Thyroid gland (tissue), 4 donors: ENCODE results near the gene PLAGL2. TPM values are rescaled to one million over a fixed set of nuclear protein-coding genes. Genes with fewer than 3 reads are reported as not detected.

Source experiments
- DNase-seq, 2 donors: peaks; one replicate each; pipeline ENCODE4 v3.0.0-alpha.2; 2019
- H3K27ac ChIP-seq, 3 donors: fragments of 200-600 bp; sonication (generic); 1 replicate in 2 of 3; 2 replicates in 1 of 3; pipeline ENCODE4 v1.5.1; 2016 to 2019; ENCODE audit warnings: mild to moderate bottlenecking in 1 of 3, moderate library complexity in 1 of 3
- H3K27me3 ChIP-seq: fragments of 200-600 bp; sonication (generic); one replicate; pipeline ENCODE4 v1.5.1; 2019
- H3K36me3 ChIP-seq, 2 donors: fragments of 200-600 bp; sonication (generic); one replicate each; pipeline ENCODE4 v1.5.1; 2016 to 2019
- H3K4me1 ChIP-seq, 2 donors: fragments of 200-600 bp; sonication (generic); one replicate each; pipeline ENCODE4 v1.5.1; 2017 to 2019
- H3K4me3 ChIP-seq, 3 donors: fragments of 200-600 bp; sonication (generic); replicated peaks in 1 of 3; 1 replicate in 2 of 3; 2 replicates in 1 of 3; pipeline ENCODE4 v1.5.1; 2016; ENCODE audit warnings: mild to moderate bottlenecking in 1 of 3
- H3K9me3 ChIP-seq: fragments of 200-600 bp; sonication (generic); one replicate; pipeline ENCODE4 v1.5.1; 2017
- CTCF ChIP-seq, 6 experiments: fragments of 200-600 bp in 3 of 6; fragments of 450-650 bp in 3 of 6; sonication (generic) in 3 of 6; IDR thresholded peaks; one replicate each; pipeline ENCODE4 v1.5.1; 2016 to 2019; ENCODE audit warnings: antibody characterized with exemption in 6 of 6, mild to moderate bottlenecking in 2 of 6, inconsistent platforms in 1 of 6, moderate library complexity in 1 of 6
- POLR2A ChIP-seq, 2 donors: fragments of 450-650 bp; IDR thresholded peaks; one replicate each; pipeline ENCODE4 v1.6.1; 2017; ENCODE audit warnings: antibody characterized with exemption in 2 of 2, mild to moderate bottlenecking in 2 of 2, moderate library complexity in 1 of 2
- WGBS, 2 donors: methylation state at CpG; one replicate each; pipeline ENCODE4 v1.1.5; 2017; 5-methylcytosine and 5-hydroxymethylcytosine counted together
- intact Hi-C: fragments of 100-400 bp; cut with DNase I; formaldehyde crosslinking; loops from one replicate; pipeline ENCODE4 v1.15.1; 2023
- total RNA-seq, 4 donors: library from RNA; depleted of rRNA; stranded (reverse); fragments of >200 nt; gene quantifications; one replicate each; pipeline ENCODE4 v1.2.3, GENCODE V29; 2016

Gene PLAGL2
- total RNA-seq, 4 donors from 2014 or later = 6.5 to 11.7 (median 7.3) TPM

GRCh38 chr20:32215729-32216128, 8.2 kb upstream of the PLAGL2 start:
- H3K4me3 ChIP-seq = no peak overlapping the region
- TF ChIP-seq CTCF (IDR thresholded peaks at IDR 0.05) (no peak), POLR2A (IDR thresholded peaks at IDR 0.05) (no peak)
- no peak for DNase-seq
- no peaks in the 10 kb centered on the region for H3K9me3 ChIP-seq
- 95 to 97% methylated on average over 3 of the region's 3 CpGs for WGBS, 2 donors
- intact Hi-C loops = no loop called here
- H3K27ac ChIP-seq = no peak overlapping the region
- no peaks in the 10 kb centered on the region for H3K27me3 ChIP-seq
- H3K4me1 ChIP-seq = peaks cover 0 to 9% of the 10 kb centered on the region in 2 donors
- peaks cover 2 to 16% of the 10 kb centered on the region in 2 donors for H3K36me3 ChIP-seq

- intact Hi-C loops = no loop called here
- no peaks in the 10 kb centered on the region for H3K9me3 ChIP-seq
- no peak for TF ChIP-seq CTCF (IDR thresholded peaks at IDR 0.05)
- no peak for TF ChIP-seq POLR2A (IDR thresholded peaks at IDR 0.05)
- no peak overlapping the region for H3K4me3 ChIP-seq
- DNase-seq = no peak
- peaks cover 7 to 15% of the 10 kb centered on the region in 2 donors for H3K36me3 ChIP-seq
- H3K4me1 ChIP-seq = peaks cover 0 to 9% of the 10 kb centered on the region in 2 donors
- H3K27me3 ChIP-seq = no peaks in the 10 kb centered on the region
- H3K27ac ChIP-seq = no peak overlapping the region
- WGBS, 2 donors = 85 to 90% methylated on average over 8 of the region's 8 CpGs
Measured at GRCh38 chr20:32215147-32215546, 7.6 kb upstream of the PLAGL2 start.

- Histone ChIP-seq H3K4me1 (peaks cover 0 to 13% of the 10 kb centered on the region in 2 donors), H3K9me3 (no peaks in the 10 kb centered on the region), H3K27me3 (no peaks in the 10 kb centered on the region), H3K4me3 (no peak overlapping the region), H3K27ac (no peak overlapping the region), H3K36me3 (peaks cover 7 to 15% of the 10 kb centered on the region in 2 donors)
- 97 to 98% methylated on average over 1 of the region's 1 CpG for WGBS, 2 donors
- TF ChIP-seq CTCF (IDR thresholded peaks at IDR 0.05) (no peak), POLR2A (IDR thresholded peaks at IDR 0.05) (no peak)
- intact Hi-C loops = no loop called here
- no peak for DNase-seq
Measured at GRCh38 chr20:32213870-32214269, 6.3 kb upstream of the PLAGL2 start.

- no peak for TF ChIP-seq POLR2A (IDR thresholded peaks at IDR 0.05)
- TF ChIP-seq CTCF (IDR thresholded peaks at IDR 0.05) = no peak
- Histone ChIP-seq H3K9me3 (no peaks in the 10 kb centered on the region), H3K4me3 (no peak overlapping the region), H3K27ac (no peak overlapping the region), H3K36me3 (peaks cover 0 to 7% of the 10 kb centered on the region in 2 donors), H3K27me3 (no peaks in the 10 kb centered on the region), H3K4me1 (peaks cover 21 to 29% of the 10 kb centered on the region in 2 donors)
- intact Hi-C loops = loop anchor here (10.0 kb wide), 2 partner anchors 95 to 245 kb away; no protein-coding TSS in a partner anchor
- 85 to 88% methylated on average over 9 of the region's 9 CpGs for WGBS, 2 donors
- DNase-seq = no peak
Measured at GRCh38 chr20:32209850-32210605, 2.5 kb upstream of the PLAGL2 start.

- H3K27ac ChIP-seq = peak overlapping the region in 1 of 3 donors; percentile 82
- peak overlapping the region in 1 of 3 donors; percentile 84 for H3K4me3 ChIP-seq
- 72% methylated on average over 13 of the region's 13 CpGs for WGBS, 2 donors
- DNase-seq = no peak
- H3K27me3 ChIP-seq = no peaks in the 10 kb centered on the region
- intact Hi-C loops = loop anchor here (10.0 kb wide), 2 partner anchors 94 to 246 kb away; no protein-coding TSS in a partner anchor
- peaks cover 34 to 43% of the 10 kb centered on the region in 2 donors for H3K4me1 ChIP-seq
- TF ChIP-seq CTCF (IDR thresholded peaks at IDR 0.05) = no peak
- TF ChIP-seq POLR2A (IDR thresholded peaks at IDR 0.05) = no peak
- peaks cover 0 to 7% of the 10 kb centered on the region in 2 donors for H3K36me3 ChIP-seq
- H3K9me3 ChIP-seq = no peaks in the 10 kb centered on the region
Measured at GRCh38 chr20:32208499-32209154, 1.1 kb upstream of the PLAGL2 start.
